H1 (cell line): ENCODE measurements around the gene P3H4. TPM values are rescaled to one million over a fixed set of nuclear protein-coding genes. Genes with fewer than 3 reads are reported as not detected.

Experiments
- CTCF ChIA-PET: fragments of 300-600 bp; sonication (Branson Sonifier 250); formaldehyde crosslinking; loops from one replicate; lab custom pipeline; 2021; ENCODE audit not compliant: partially characterized antibody; lab: Charles Lee
- POLR2A ChIA-PET: fragments of 300-600 bp; sonication (Branson Sonifier 250); formaldehyde crosslinking; loops from one replicate; lab custom pipeline; 2021; ENCODE audit warnings: inconsistent platforms; ENCODE audit not compliant: partially characterized antibody; lab: Charles Lee
- DNase-seq, 2 experiments: peaks; one replicate each; pipeline versions ENCODE4 v3.0.0 to v3.0.0-alpha.2; 2010 to 2022; ENCODE audit warnings: low spot score in 2 of 2, low read depth in 1 of 2, mixed read lengths in 1 of 2
- FAIRE-seq: peaks from 2 replicates; lab custom pipeline; 2011; peaks lifted over from hg19 to GRCh38; lab: Jason Lieb, UNC
- H2AFZ ChIP-seq: 2 replicates; pipeline ENCODE4 v1.8.1; 2012; ENCODE audit warnings: low read length, inconsistent platforms
- H2AK5ac ChIP-seq: 2 replicates; pipeline ENCODE4 v1.6.1; 2013; ENCODE audit warnings: low read depth, low read length
- H2BK120ac ChIP-seq: replicated peaks from 2 replicates; pipeline ENCODE3; 2013; ENCODE audit warnings: low read depth, low read length, inconsistent platforms
- H2BK12ac ChIP-seq: 2 replicates; pipeline ENCODE4 v1.6.1; 2013; ENCODE audit warnings: low read depth, low read length
- H2BK15ac ChIP-seq: 2 replicates; pipeline ENCODE4 v1.6.1; 2013; ENCODE audit warnings: low read length
- H2BK20ac ChIP-seq: 2 replicates; pipeline ENCODE4 v1.6.1; 2013; ENCODE audit warnings: low read length
- H2BK5ac ChIP-seq: 2 replicates; pipeline ENCODE4 v1.6.1; 2013; ENCODE audit warnings: low read depth, low read length
- H3K14ac ChIP-seq: 2 replicates; pipeline ENCODE4 v1.6.1; 2013; ENCODE audit warnings: inconsistent platforms; ENCODE audit not compliant: insufficient read length
- H3K18ac ChIP-seq: 2 replicates; pipeline ENCODE4 v1.6.1; 2013; ENCODE audit warnings: low read length; ENCODE audit errors: extremely low read depth
- H3K23ac ChIP-seq: 2 replicates; pipeline ENCODE4 v1.6.1; 2013; ENCODE audit warnings: inconsistent platforms; ENCODE audit not compliant: insufficient read length
- H3K23me2 ChIP-seq: 2 replicates; pipeline ENCODE4 v1.6.1; 2013; ENCODE audit warnings: low read depth, low read length
- H3K27ac ChIP-seq: 2 replicates; pipeline ENCODE4 v1.6.1; 2011; ENCODE audit warnings: low read depth, low read length, inconsistent platforms
- H3K27me3 ChIP-seq, 4 experiments: replicated peaks in 1 of 4; 1 replicate in 1 of 4; 2 replicates in 3 of 4; pipeline versions ENCODE4 v1.6.1 to v1.8.1; 2011 to 2013; ENCODE audit warnings: low read length in 3 of 4, mild to moderate bottlenecking in 3 of 4, inconsistent platforms in 2 of 4, mixed read lengths in 2 of 4, moderate library complexity in 1 of 4; ENCODE audit not compliant: control insufficient read depth in 3 of 4, insufficient read depth in 3 of 4; ENCODE audit errors: extremely low read depth in 1 of 4
- H3K36me3 ChIP-seq, 4 experiments: 2 replicates each; pipeline versions ENCODE4 v1.6.1 to v1.8.1; 2011 to 2013; ENCODE audit warnings: mild to moderate bottlenecking in 4 of 4, low read length in 3 of 4, moderate library complexity in 2 of 4, control low read depth in 1 of 4, inconsistent platforms in 1 of 4; ENCODE audit not compliant: insufficient read depth in 4 of 4, control insufficient read depth in 2 of 4
- H3K4ac ChIP-seq: replicated peaks from 2 replicates; pipeline ENCODE3; 2013; ENCODE audit warnings: low read length, low read depth, mixed read lengths, inconsistent platforms; ENCODE audit not compliant: insufficient read length
- H3K4me1 ChIP-seq, 4 experiments: replicated peaks in 1 of 4; 1 replicate in 1 of 4; 2 replicates in 3 of 4; pipeline versions ENCODE4 v1.6.1 to v1.8.1; 2011 to 2013; ENCODE audit warnings: low read length in 3 of 4, inconsistent platforms in 2 of 4, mixed read lengths in 1 of 4; ENCODE audit not compliant: insufficient read depth in 4 of 4, control insufficient read depth in 3 of 4
- H3K4me2 ChIP-seq, 2 experiments: 2 replicates each; pipeline versions ENCODE4 v1.6.1 to v1.8.1; 2011 to 2013; ENCODE audit warnings: low read depth in 2 of 2, low read length in 2 of 2, control low read depth in 1 of 2, inconsistent platforms in 1 of 2, mild to moderate bottlenecking in 1 of 2; ENCODE audit not compliant: insufficient read depth in 1 of 2
- H3K4me3 ChIP-seq, 4 experiments: fragments of 200-600, 300-600 bp in 1 of 4; sonication (generic), shearing (Covaris generic), sonication (Bioruptor Twin) in 1 of 4; 2 replicates each; pipeline versions ENCODE4 v1.5.1 to v1.8.1; 2011 to 2016; ENCODE audit warnings: low read length in 4 of 4, low read depth in 3 of 4, control low read depth in 2 of 4, inconsistent platforms in 2 of 4, mild to moderate bottlenecking in 2 of 4, mixed read lengths in 1 of 4, moderate library complexity in 1 of 4; ENCODE audit not compliant: insufficient read depth in 2 of 4; ENCODE audit errors: extremely low read depth in 1 of 4
- H3K56ac ChIP-seq: replicated peaks from 2 replicates; pipeline ENCODE3; 2013; ENCODE audit warnings: low read depth, mild to moderate bottlenecking, mixed read lengths, low read length, inconsistent platforms; ENCODE audit not compliant: insufficient read length
- H3K79me1 ChIP-seq: 2 replicates; pipeline ENCODE4 v1.6.1; 2013; ENCODE audit warnings: low read depth, low read length, control low read depth
- H3K79me2 ChIP-seq, 2 experiments: 2 replicates each; pipeline versions ENCODE4 v1.6.1 to v1.8.1; 2012 to 2013; ENCODE audit warnings: low read length in 2 of 2, mild to moderate bottlenecking in 2 of 2, inconsistent platforms in 1 of 2; ENCODE audit not compliant: insufficient read depth in 2 of 2, control insufficient read depth in 1 of 2
- H3K9ac ChIP-seq, 4 experiments: replicated peaks in 1 of 4; 1 replicate in 1 of 4; 2 replicates in 3 of 4; pipeline versions ENCODE4 v1.6.1 to v1.8.1; 2011 to 2013; ENCODE audit warnings: low read depth in 3 of 4, low read length in 3 of 4, control low read depth in 2 of 4, mild to moderate bottlenecking in 2 of 4, moderate library complexity in 2 of 4, inconsistent platforms in 1 of 4; ENCODE audit errors: extremely low read depth in 1 of 4
- H3K9me3 ChIP-seq, 2 experiments: 2 replicates each; pipeline versions ENCODE4 v1.6.1 to v1.8.1; 2012 to 2013; ENCODE audit warnings: mild to moderate bottlenecking in 2 of 2, moderate library complexity in 2 of 2, control low read depth in 1 of 2, inconsistent platforms in 1 of 2, low read depth in 1 of 2, low read length in 1 of 2, mixed read lengths in 1 of 2; ENCODE audit not compliant: insufficient read depth in 2 of 2
- H4K20me1 ChIP-seq, 2 experiments: replicated peaks in 1 of 2; 2 replicates each; pipeline versions ENCODE3 to v1.8.1; 2011 to 2013; ENCODE audit warnings: inconsistent platforms in 2 of 2, low read length in 2 of 2, mild to moderate bottlenecking in 1 of 2; ENCODE audit not compliant: insufficient read depth in 2 of 2, control insufficient read depth in 1 of 2
- H4K5ac ChIP-seq: 2 replicates; pipeline ENCODE4 v1.6.1; 2013; ENCODE audit warnings: low read length, low read depth, mixed read lengths, inconsistent platforms; ENCODE audit not compliant: insufficient read length
- H4K8ac ChIP-seq: 2 replicates; pipeline ENCODE4 v1.8.0; 2013; ENCODE audit warnings: mild to moderate bottlenecking, moderate library complexity, low read length, inconsistent platforms; ENCODE audit not compliant: insufficient read depth; ENCODE audit errors: extremely low read depth
- H4K91ac ChIP-seq: replicated peaks from 2 replicates; pipeline ENCODE3; 2013; ENCODE audit warnings: low read length, mixed read lengths, inconsistent platforms; ENCODE audit not compliant: insufficient read length
- CREB1 ChIP-seq: IDR thresholded peaks from 2 replicates; pipeline ENCODE4 v1.6.1; 2012; ENCODE audit warnings: inconsistent platforms
- HDAC2 ChIP-seq, 2 experiments: fragments of 300-600 bp in 1 of 2; sonication (generic) in 1 of 2; IDR thresholded peaks; 2 replicates each; pipeline ENCODE4 v1.6.1; 2011 to 2012; ENCODE audit warnings: low read depth in 2 of 2, low read length in 2 of 2, mild to moderate bottlenecking in 2 of 2, moderate library complexity in 2 of 2, borderline replicate concordance in 1 of 2, inconsistent platforms in 1 of 2
- HDAC6 ChIP-seq: IDR thresholded peaks from one replicate; pipeline ENCODE4 v1.7.1; 2012; ENCODE audit warnings: low read depth, mild to moderate bottlenecking, inconsistent platforms, low read length, moderate library complexity
- RAD21 ChIP-seq, 2 experiments: IDR thresholded peaks in 1 of 2; conservative IDR thresholded peaks in 1 of 2; 2 replicates each; pipeline ENCODE4 v1.6.1; 2011; ENCODE audit warnings: low read depth in 2 of 2, low read length in 2 of 2, improper control_type of control experiment in 1 of 2, inconsistent platforms in 1 of 2, mild to moderate bottlenecking in 1 of 2, moderate library complexity in 1 of 2
- SIN3A ChIP-seq, 2 experiments: IDR thresholded peaks in 1 of 2; conservative IDR thresholded peaks in 1 of 2; 2 replicates each; pipeline ENCODE4 v1.6.1; 2011 to 2012; ENCODE audit warnings: low read length in 2 of 2, improper control_type of control experiment in 1 of 2, low read depth in 1 of 2, mild to moderate bottlenecking in 1 of 2
- SP2 ChIP-seq: IDR thresholded peaks from 2 replicates; pipeline ENCODE4 v1.6.1; 2012; ENCODE audit warnings: mild to moderate bottlenecking, low read length, inconsistent platforms
- SP4 ChIP-seq: IDR thresholded peaks from 2 replicates; pipeline ENCODE4 v1.6.1; 2012; ENCODE audit warnings: low read length, inconsistent platforms
- SUZ12 ChIP-seq: fragments of 200-600 bp; sonication (generic); IDR thresholded peaks from 2 replicates; pipeline ENCODE4 v1.6.1; 2012; ENCODE audit warnings: mild to moderate bottlenecking, inconsistent platforms, low read length, moderate library complexity, mixed read lengths
- TCF12 ChIP-seq: IDR thresholded peaks from 2 replicates; pipeline ENCODE4 v1.6.1; 2011; ENCODE audit warnings: low read depth, mild to moderate bottlenecking, low read length
- TEAD4 ChIP-seq: IDR thresholded peaks from 2 replicates; pipeline ENCODE4 v1.6.1; 2012; ENCODE audit warnings: low read depth, low read length, inconsistent platforms, mixed read lengths
- WGBS, 2 experiments: shearing (Covaris generic) in 1 of 2; methylation state at CpG; one replicate each; pipeline versions ENCODE4 v1.1.6 to v1.1.7; 2013 to 2015; ENCODE audit warnings: low lambda C conversion rate in 2 of 2, mixed read lengths in 2 of 2, inconsistent platforms in 1 of 2, low coverage in 1 of 2, missing lambda C conversion rate in 1 of 2; ENCODE audit not compliant: insufficient replicate concordance in 2 of 2, insufficient coverage in 1 of 2, insufficient read length in 1 of 2; ENCODE audit errors: extremely low coverage in 1 of 2, missing lambda C conversion rate in 1 of 2; 5-methylcytosine and 5-hydroxymethylcytosine counted together
- polyA plus RNA-seq, 7 experiments: library from polyadenylated mRNA; depleted of rRNA in 3 of 7; stranded (reverse) in 5 of 7; unstranded in 2 of 7; fragments of >200 nt in 5 of 7; fragments of 200-250 nt in 2 of 7; gene quantifications; 1 replicate in 5 of 7; 2 replicates in 1 of 7; 4 replicates in 1 of 7; pipeline versions ENCODE4 v1.2.1 to v1.2.3, GENCODE V29; 2011 to 2013; ENCODE audit warnings: missing spikeins in 2 of 7, mixed read lengths in 2 of 7
- total RNA-seq: library from RNA; stranded (reverse); fragmentation: NEBNext Ultra II Directional; extraction: Animal tissue kit (Norgen Biotek cat#: 25700); gene quantifications from 2 replicates; pipeline ENCODE4 v1.2.1, GENCODE V29; 2021

Gene P3H4
- total and polyA plus RNA-seq, 2 of the 8 experiments (the other 6 are each of a cell fraction or from before 2014, with no cell fraction given) = 23.4 to 26.7 TPM

- Histone ChIP-seq H3K9ac (peak overlapping the region in 1 of 4 experiments; percentile 46; a peak in 1 of 7 replicates), H3K4me3 (peak overlapping the region in 2 of 4 experiments; percentile 23 to 34; a peak in 4 of 8 replicates), H3K27ac (no peak overlapping the region), H2BK5ac (no peak overlapping the region), H2BK12ac (no peak overlapping the region), H3K4me1 (peaks cover 2 to 19% (median 11%) of the 10 kb centered on the region in 4 experiments), H3K56ac (no peak overlapping the region), H4K20me1 (peaks cover 0 to 4% of the 10 kb centered on the region in 2 experiments), H4K91ac (no peak overlapping the region), H2BK20ac (no peak overlapping the region), H3K4me2 (peak overlapping the region; percentile 27 to 64), H4K8ac (no peak overlapping the region), H3K14ac (no peak overlapping the region), H3K79me2 (peaks cover 0 to 22% of the 10 kb centered on the region in 2 experiments; a peak in 2 of 4 replicates), H3K23ac (no peak overlapping the region), H3K18ac (no peak overlapping the region), H2AK5ac (no peak overlapping the region), H3K23me2 (peaks cover 16% of the 10 kb centered on the region), H3K79me1 (peaks cover 7% of the 10 kb centered on the region), H3K27me3 (peaks cover 0 to 2% (median 0%) of the 10 kb centered on the region in 4 experiments; a peak in 2 of 7 replicates), H2BK120ac (no peak overlapping the region), H3K36me3 (no peaks in the 10 kb centered on the region), H3K4ac (no peak overlapping the region), H2AFZ (no peak overlapping the region), H3K9me3 (no peaks in the 10 kb centered on the region), H4K5ac (no peak overlapping the region), H2BK15ac (no peak overlapping the region)
- DNase-seq (no peak), FAIRE-seq (peak; percentile 99)
- ChIA-PET POLR2A (interaction anchor here (1.0 to 9.3 kb wide), 22 partner anchors 8 to 229 kb away, joined by 3 to 84 read pairs (median 10); partner anchors contain the start of genes ACLY, EIF1, FKBP10 and HAP1), CTCF (interaction anchor here (0.6 to 7.0 kb wide), 33 partner anchors 10 to 1593 kb away, joined by 3 to 149 read pairs (median 5); partner anchors contain the start of genes EIF1, FKBP10 and P3H4)
- peak; percentile 79; the same call in 1 of the 2 replicates for TF ChIP-seq TCF12
- TF ChIP-seq HDAC6 = no peak
- peak; percentile 3; the same call in 1 of the 2 replicates for TF ChIP-seq SP4
- TF ChIP-seq SIN3A (conservative IDR thresholded peaks at IDR 0.05 in 1 of 2, IDR thresholded peaks at IDR 0.05 in 1 of 2; ENCODE audit: low read depth in 1 of 2, low read length in 2 of 2) = peak; percentile 53 to 66; a peak in 1 of 4 replicates
- TF ChIP-seq CREB1 = no peak
- no peak for TF ChIP-seq RAD21 (IDR thresholded peaks at IDR 0.05 in 1 of 2, conservative IDR thresholded peaks at IDR 0.05 in 1 of 2; ENCODE audit: low read depth in 2 of 2, low read length in 2 of 2)
- TF ChIP-seq HDAC2 (IDR thresholded peaks at IDR 0.05; ENCODE audit: borderline replicate concordance in 1 of 2, low read depth in 2 of 2, low read length in 2 of 2) = no peak
- TF ChIP-seq SP2 = no peak
- no peak for TF ChIP-seq SUZ12
- no peak for TF ChIP-seq TEAD4
- 27% methylated on average over 4 of the region's 4 CpGs; no CpG with 5 or more reads in 1 of the 2 experiments for WGBS, 2 experiments
These were observed 24.7 kb downstream of the P3H4 start for GRCh38 chr17:41787021-41787418.
